Upper lobe of left lung (tissue), 4 donors: ENCODE results near the gene ENOPH1.

Experiments
- CTCF ChIP-seq, 6 experiments: fragments of 450-650 bp in 4 of 6; fragments of 200-600 bp in 2 of 6; sonication (generic) in 2 of 6; IDR thresholded peaks; one replicate each; pipeline ENCODE4 v1.5.1; 2016 to 2019; ENCODE audit warnings: antibody characterized with exemption in 6 of 6
- POLR2A ChIP-seq, 4 donors: fragments of 450-650 bp; IDR thresholded peaks; one replicate each; pipeline ENCODE4 v1.5.1; 2016 to 2017; ENCODE audit warnings: antibody characterized with exemption in 4 of 4, mild to moderate bottlenecking in 2 of 4
- POLR2AphosphoS5 ChIP-seq, 2 donors: sonication (generic); formaldehyde crosslinking; IDR thresholded peaks; one replicate each; pipeline ENCODE4 v1.5.1; 2017; ENCODE audit warnings: antibody characterized with exemption in 2 of 2

- TF ChIP-seq CTCF (IDR thresholded peaks at IDR 0.05) (no peak), POLR2AphosphoS5 (IDR thresholded peaks at IDR 0.05) (no peak), POLR2A (IDR thresholded peaks at IDR 0.05) (no peak)
Observed at GRCh38 chr4:82425478-82425877, 4.9 kb upstream of the ENOPH1 start.
